SU-DHL-6 (cell line): ENCODE data around the gene SLC39A11.
"Not testable (repeated sequence)": the region's sequence is repeated elsewhere in the genome, so short reads cannot be mapped to it uniquely, and the experiment has no call there.

Source experiments
- H2AFZ ChIP-seq: fragments of 200-600 bp; sonication (generic); 2 replicates; pipeline ENCODE4 v1.6.1; 2014; ENCODE audit warnings: low read depth, mild to moderate bottlenecking, moderate library complexity, mixed read lengths, antibody characterized with exemption, low read length; ENCODE audit not compliant: severe bottlenecking
- H3F3A ChIP-seq: fragments of 200-600 bp; shearing (Covaris generic); 2 replicates; pipeline ENCODE4 v1.6.0; 2016; ENCODE audit warnings: antibody characterized with exemption, mild to moderate bottlenecking; ENCODE audit not compliant: insufficient read depth
- H3K27ac ChIP-seq: fragments of 200-600 bp; sonication (generic); 2 replicates; pipeline ENCODE4 v1.5.1; 2016; ENCODE audit warnings: low read depth, mild to moderate bottlenecking, low read length, moderate library complexity, mixed read lengths
- H3K27me3 ChIP-seq: fragments of 200-600 bp; sonication (generic), shearing (Covaris generic); 2 replicates; pipeline ENCODE4 v1.6.0; 2014; ENCODE audit warnings: mild to moderate bottlenecking, low read length
- H3K36me3 ChIP-seq: fragments of 200-600 bp; sonication (generic); 2 replicates; pipeline ENCODE4 v1.6.1; 2014; ENCODE audit warnings: mild to moderate bottlenecking, low read length, mixed read lengths
- H3K4me2 ChIP-seq: fragments of 300-600, 200-600 bp; shearing (Covaris generic), sonication (generic); 2 replicates; pipeline ENCODE4 v1.6.0; 2014; ENCODE audit warnings: low read length, low read depth, mild to moderate bottlenecking; ENCODE audit not compliant: poor library complexity, severe bottlenecking
- H3K4me3 ChIP-seq: fragments of 200-600 bp; sonication (generic); 2 replicates; pipeline ENCODE4 v1.5.1; 2014; ENCODE audit warnings: antibody characterized with exemption, low read length, mild to moderate bottlenecking, mixed read lengths; ENCODE audit not compliant: insufficient read depth, poor library complexity, severe bottlenecking
- H3K79me2 ChIP-seq: fragments of 200-600 bp; sonication (generic); 2 replicates; pipeline ENCODE4 v1.6.1; 2014; ENCODE audit warnings: mild to moderate bottlenecking, low read length, moderate library complexity; ENCODE audit not compliant: insufficient read depth
- H3K9ac ChIP-seq: fragments of 200-600 bp; sonication (generic); 2 replicates; pipeline ENCODE4 v1.7.0; 2014; ENCODE audit warnings: mild to moderate bottlenecking, low read length
- H3K9me2 ChIP-seq: fragments of 200-600 bp; sonication (generic); replicated peaks from 2 replicates; pipeline ENCODE4 v1.6.1; 2014; ENCODE audit warnings: low read length; ENCODE audit not compliant: insufficient read depth
- H3K9me3 ChIP-seq: fragments of 200-600 bp; sonication (generic); 2 replicates; pipeline ENCODE4 v1.6.1; 2014; ENCODE audit warnings: low read length, mixed read lengths; ENCODE audit not compliant: insufficient read depth
- H4K20me1 ChIP-seq: fragments of 200-600 bp; sonication (generic); 2 replicates; pipeline ENCODE4 v1.6.1; 2014; ENCODE audit warnings: low read depth, mild to moderate bottlenecking, antibody characterized with exemption, low read length, moderate library complexity, mixed read lengths
- EZH2phosphoT487 ChIP-seq: fragments of 200-600 bp; sonication (generic), shearing (Covaris generic); conservative IDR thresholded peaks from 2 replicates; pipeline ENCODE4 v1.6.1; 2018; ENCODE audit warnings: mild to moderate bottlenecking, antibody characterized with exemption, low read length, moderate library complexity, mixed read lengths
- TF ChIP-seq, protein P1 (sequence below): fragments of 200-600 bp; sonication (generic); IDR thresholded peaks from one replicate; pipeline ENCODE4 v1.5.1; 2017; ENCODE audit warnings: antibody characterized with exemption, mild to moderate bottlenecking, low read length, moderate library complexity; ENCODE audit not compliant: insufficient read depth, poor library complexity, severe bottlenecking

Gene SLC39A11

DNA sequence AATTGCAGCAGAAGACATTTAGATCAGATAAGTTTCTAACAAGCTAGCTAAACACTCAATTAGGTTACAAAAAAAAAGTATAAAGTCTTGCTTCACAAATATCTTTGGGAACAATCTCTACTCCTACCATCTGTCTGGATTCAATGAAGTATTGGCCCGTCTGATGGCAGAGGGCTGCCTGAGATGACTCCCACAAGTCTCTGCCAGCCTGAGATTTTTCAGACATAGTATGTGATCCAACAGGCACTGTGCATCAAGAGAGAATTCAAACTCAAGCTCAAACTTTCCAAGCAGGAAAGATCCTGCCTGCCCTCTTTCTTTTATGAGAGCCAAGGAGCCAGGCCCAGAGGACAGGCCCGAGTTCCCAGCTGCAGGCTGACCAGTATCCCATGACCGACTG, 22.6 kb downstream of the SLC39A11 start:
- Histone ChIP-seq H3K4me3 (no peak overlapping the region), H3K27ac (no peak overlapping the region), H3K36me3 (no peaks in the 10 kb centered on the region), H3K79me2 (no peaks in the 10 kb centered on the region; the same call in 1 of the 2 replicates), H2AFZ (no peak overlapping the region), H3K9me3 (no peaks in the 10 kb centered on the region), H3K9me2 (no peaks in the 10 kb centered on the region), H3K4me2 (no peak overlapping the region), H3F3A (no peaks in the 10 kb centered on the region), H3K9ac (no peak overlapping the region), H4K20me1 (no peaks in the 10 kb centered on the region), H3K27me3 (no peaks in the 10 kb centered on the region)
- TF ChIP-seq, protein P1, sequence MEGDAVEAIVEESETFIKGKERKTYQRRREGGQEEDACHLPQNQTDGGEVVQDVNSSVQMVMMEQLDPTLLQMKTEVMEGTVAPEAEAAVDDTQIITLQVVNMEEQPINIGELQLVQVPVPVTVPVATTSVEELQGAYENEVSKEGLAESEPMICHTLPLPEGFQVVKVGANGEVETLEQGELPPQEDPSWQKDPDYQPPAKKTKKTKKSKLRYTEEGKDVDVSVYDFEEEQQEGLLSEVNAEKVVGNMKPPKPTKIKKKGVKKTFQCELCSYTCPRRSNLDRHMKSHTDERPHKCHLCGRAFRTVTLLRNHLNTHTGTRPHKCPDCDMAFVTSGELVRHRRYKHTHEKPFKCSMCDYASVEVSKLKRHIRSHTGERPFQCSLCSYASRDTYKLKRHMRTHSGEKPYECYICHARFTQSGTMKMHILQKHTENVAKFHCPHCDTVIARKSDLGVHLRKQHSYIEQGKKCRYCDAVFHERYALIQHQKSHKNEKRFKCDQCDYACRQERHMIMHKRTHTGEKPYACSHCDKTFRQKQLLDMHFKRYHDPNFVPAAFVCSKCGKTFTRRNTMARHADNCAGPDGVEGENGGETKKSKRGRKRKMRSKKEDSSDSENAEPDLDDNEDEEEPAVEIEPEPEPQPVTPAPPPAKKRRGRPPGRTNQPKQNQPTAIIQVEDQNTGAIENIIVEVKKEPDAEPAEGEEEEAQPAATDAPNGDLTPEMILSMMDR = no peak
- TF ChIP-seq EZH2phosphoT487 = no peak

DNA sequence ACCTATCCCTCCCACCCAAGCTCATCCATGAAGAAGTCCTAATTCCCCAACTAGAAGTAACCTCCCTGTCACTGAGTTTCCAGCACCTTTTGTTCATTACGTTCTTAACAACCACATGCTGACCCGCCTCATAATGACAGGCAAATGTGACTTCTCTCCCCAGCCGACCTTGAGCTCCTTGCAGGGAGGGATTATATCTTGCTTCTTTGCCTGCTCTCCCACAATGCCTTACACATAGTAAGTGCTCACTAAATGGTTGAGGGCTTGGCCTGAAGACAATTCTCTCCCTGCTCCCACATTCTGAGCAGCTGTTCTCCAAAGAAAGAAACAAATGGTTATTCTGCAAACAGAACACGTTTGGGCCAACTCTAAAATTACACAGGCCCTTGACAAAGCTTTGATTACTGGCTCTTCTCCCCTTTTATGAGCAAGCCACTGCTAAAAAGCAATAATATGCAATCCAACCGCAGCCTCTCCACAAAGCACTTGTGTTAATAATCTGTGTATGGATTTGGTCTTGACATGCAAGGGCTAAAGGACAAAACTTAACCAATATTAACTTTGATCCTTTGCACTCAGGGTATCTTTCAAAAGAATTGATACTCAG, 23.2 kb downstream of the SLC39A11 start:
- Histone ChIP-seq H3K9me2 (no peaks in the 10 kb centered on the region), H3K4me2 (no peak overlapping the region), H3K9ac (no peak overlapping the region), H3K27ac (no peak overlapping the region), H3K27me3 (no peaks in the 10 kb centered on the region), H4K20me1 (no peaks in the 10 kb centered on the region), H3K36me3 (no peaks in the 10 kb centered on the region), H3F3A (no peaks in the 10 kb centered on the region), H2AFZ (no peak overlapping the region), H3K9me3 (no peaks in the 10 kb centered on the region), H3K79me2 (no peaks in the 10 kb centered on the region; the same call in 1 of the 2 replicates), H3K4me3 (no peak overlapping the region)
- TF ChIP-seq, protein P1 = no peak
- no peak for TF ChIP-seq EZH2phosphoT487

GRCh38 chr17:73068322-73069153, 23.9 kb downstream of the SLC39A11 start:
- no peak overlapping the region for H3K4me2 ChIP-seq
- no peak overlapping the region for H3K9ac ChIP-seq

DNA sequence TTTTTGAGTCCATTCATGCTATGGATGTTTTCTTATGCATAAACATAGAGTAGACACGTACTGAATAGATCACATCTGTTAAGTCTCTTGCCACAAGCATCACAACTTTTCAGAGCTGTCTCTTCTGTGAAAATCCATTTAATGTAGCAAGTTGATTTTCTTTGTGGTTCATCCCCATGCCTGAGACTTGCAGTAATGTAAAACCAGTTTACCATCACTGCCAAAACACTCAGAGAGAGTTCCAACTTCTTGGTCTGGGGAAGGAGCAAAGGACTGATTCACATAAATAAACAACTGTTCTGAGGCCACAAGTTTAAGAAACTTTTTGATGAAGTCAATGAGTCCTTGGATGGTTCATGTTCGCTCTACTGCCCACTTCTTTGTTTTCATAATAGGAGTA, 24.8 kb downstream of the SLC39A11 start:
- not testable (repeated sequence) for H3K4me2 ChIP-seq, H3K27ac ChIP-seq, H3K9me3 ChIP-seq

More at GRCh38 chr17:73068322-73069153, 23.9 kb downstream of the SLC39A11 start:
- H3K27me3 ChIP-seq = no peaks in the 10 kb centered on the region
- H3F3A ChIP-seq = no peaks in the 10 kb centered on the region
- no peak overlapping the region for H3K4me3 ChIP-seq
- no peaks in the 10 kb centered on the region for H3K9me3 ChIP-seq
- TF ChIP-seq EZH2phosphoT487 = no peak
- TF ChIP-seq, protein P1 = no peak
- no peaks in the 10 kb centered on the region for H3K9me2 ChIP-seq
- no peak overlapping the region for H3K27ac ChIP-seq
- no peak overlapping the region for H2AFZ ChIP-seq
- no peaks in the 10 kb centered on the region; the same call in 1 of the 2 replicates for H3K79me2 ChIP-seq
- H4K20me1 ChIP-seq = no peaks in the 10 kb centered on the region
- no peaks in the 10 kb centered on the region for H3K36me3 ChIP-seq

More for the DNA sequence above, 24.8 kb downstream of the SLC39A11 start:
- H3K9me2 ChIP-seq, H4K20me1 ChIP-seq, H3K4me3 ChIP-seq, H3K27me3 ChIP-seq, H3K36me3 ChIP-seq, H3K9ac ChIP-seq, H3F3A ChIP-seq, H2AFZ ChIP-seq, H3K79me2 ChIP-seq: not testable (repeated sequence)
